ENCODE results near the gene PRPF6. TPM values are rescaled to one million over a fixed set of nuclear protein-coding genes. Genes with fewer than 3 reads are reported as not detected.

The PRPF6 gene
- total RNA-seq, 1 donor from 2014 or later: 74.7 TPM

DNA sequence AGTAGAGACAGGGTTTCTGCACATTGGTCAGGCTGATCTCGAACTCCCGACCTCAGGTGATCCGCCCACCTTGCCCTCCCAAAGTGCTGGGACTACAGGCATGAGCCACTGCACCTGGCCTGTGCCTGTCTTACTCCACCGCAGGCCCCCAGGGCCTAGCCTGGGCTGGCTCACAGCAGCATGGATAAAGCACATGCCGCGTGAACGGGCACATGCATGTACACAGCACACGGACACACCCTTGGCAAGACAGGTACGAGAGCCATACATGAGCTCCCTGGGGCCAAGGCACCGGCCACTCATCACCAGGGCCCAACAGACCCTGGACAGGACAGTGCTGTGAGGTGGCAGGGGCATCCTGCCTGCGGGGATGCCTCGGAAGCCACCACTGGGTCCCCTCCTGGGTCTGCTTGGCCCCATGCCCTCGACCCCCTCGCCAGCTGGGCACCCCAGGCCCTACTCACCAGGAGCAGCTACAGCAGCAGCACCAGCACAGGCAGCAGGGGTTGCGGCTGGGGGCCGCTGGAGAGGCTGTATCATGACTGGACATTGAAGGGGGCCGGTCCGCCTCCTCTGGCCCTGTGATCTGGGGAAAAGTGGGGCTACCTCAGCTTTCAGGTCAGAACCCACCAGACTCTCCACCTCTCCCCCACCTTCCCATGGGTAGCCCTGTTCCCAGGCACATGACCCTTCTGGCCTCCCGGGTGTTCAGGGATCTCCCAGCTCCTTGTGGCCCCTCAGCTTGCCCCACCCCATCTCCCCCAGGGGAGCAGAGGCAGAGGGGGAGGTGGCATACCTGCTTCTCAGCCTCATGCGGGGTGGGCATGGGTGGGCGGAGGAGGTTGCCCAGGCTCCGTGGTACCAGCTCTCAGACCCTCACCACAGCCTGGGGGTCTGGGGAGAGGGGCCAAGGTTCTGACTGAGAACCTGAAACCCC lies 95.4 kb downstream of the PRPF6 start:
- no peak for DNase-seq (ENCODE audit: low spot score)

DNA sequence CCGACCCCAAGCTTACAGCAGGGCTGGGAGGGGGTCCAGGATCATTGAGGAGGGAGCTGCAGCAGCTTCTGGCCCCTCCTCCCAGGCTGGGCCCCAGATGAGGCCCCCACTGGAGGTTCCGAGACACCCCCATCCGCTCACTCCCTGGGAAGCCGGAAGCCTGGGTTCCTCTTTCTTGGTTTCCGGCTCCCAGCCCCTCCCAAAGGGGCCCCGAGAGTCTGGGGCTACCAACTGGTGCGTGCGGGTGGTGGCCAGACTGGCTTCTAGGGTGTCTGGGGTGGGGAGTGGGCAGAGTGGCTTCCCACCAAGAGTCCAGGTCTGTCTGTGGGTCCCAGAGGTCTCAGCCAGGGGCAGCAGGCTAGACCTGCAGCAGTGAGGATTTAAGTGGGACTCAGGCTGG lies 96.2 kb downstream of the PRPF6 start:
- DNase-seq (ENCODE audit: low spot score): no peak

DNA sequence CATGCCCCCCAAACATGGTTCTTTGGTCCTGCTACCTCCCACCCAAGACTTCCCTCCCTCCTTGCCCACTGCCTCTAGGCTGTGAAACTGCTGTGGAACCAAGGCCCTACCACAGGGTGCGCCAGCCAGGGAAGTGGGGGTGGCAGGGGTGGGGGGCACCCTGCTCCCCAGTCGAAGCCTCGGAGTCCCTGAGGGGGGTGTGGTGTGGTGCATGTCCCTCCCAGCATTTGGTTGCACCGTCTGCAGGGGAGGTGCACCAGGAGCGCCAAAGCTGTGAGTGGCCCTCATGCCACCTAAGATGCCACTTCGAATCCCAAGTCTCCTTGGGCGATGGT lies 96.6 kb downstream of the PRPF6 start:
- DNase-seq (ENCODE audit: low spot score): no peak

DNA sequence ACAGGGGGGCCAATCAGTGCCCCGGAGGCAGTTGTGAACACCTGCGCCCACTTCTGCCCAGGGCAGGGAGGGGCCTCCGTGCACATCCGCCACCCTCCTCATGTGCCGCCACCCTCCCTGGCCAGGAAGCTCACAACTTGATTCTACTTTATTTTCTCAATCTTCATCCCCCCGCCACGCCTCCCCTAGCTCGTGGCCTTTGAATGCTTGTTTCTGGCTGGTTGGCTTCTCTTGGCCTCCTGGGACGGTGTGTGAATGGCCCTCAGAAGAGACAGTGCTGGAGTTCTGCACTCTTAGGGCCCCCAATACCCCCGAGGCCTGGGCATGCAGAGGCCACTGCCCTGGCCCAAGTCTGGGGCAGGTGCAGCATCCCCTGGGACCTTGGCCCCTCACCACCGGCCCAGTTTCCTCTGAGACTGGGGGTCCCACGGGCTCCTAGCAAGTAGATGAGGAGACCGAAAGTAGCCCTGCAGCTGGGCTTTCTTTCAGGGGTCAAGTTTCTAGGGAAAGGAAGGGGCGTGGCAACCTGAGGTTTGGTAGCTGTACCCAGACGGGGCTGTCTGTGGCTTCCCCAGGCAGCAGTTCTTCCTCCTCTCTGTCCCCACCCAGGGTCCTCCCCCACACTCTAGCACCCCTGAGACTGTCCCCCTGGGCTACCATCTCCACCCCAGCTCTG lies 97.1 kb downstream of the PRPF6 start:
- no peak for DNase-seq (ENCODE audit: low spot score)

DNA sequence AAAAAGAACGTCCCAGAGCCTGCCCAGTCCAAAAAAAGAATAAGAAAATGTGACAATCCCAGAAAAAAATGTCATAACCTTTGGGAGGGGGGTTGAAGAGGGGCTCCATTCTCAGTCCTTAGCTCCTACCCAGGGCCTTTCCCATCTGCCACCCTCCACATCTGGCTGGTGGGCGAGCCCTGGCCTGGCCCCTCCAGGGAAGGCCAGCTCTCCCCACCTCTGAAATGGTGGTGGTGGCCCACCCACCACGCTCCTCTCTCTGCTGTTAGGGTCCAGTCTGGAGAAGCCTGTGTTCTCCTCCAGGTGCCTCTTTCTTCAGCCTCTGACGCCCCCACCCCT lies 98.0 kb downstream of the PRPF6 start:
- DNase-seq (ENCODE audit: low spot score): no peak

DNA sequence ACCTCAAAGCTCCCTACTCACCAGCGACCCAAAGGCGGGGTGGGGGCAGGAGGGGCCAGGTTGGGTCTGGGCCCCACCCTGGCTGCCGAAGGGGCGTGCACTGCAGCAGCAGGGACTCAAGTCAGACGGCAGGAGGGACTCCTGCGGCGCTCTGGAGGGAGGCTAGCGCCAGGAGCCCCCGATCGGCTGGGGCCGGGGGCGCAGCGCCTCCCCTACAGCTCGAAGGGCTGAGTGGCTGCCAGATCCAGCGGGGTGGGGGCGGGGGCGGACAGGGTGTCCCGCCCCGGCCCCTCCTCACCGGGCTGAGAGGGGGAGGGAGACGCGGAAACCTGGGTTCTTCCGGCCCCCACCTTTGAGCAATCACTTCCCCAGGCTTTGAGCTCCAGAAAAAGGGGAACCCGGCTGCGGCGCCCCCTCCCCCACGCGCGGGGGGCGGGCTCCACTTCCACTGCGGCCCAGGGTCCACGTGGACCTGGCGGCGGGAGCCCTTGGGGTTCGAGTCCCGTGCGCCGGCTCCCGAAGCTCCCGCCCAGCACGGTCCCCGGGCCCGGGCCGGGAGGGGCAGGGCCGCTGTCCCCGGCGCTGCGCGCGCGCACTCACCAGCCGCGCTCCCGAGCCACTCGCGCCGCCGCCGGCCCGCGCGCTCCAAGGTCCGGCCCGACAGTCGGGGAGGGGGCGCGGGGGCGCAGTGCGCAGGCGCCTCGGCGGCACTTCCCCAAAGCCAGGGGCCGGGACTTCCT lies 98.5 kb downstream of the PRPF6 start, which contains the start of gene RGS19:
Gene RGS19, minus strand, starts transcription at position 246 of the 740 bp plus-strand sequence. CDS start 2,632 bp downstream, outside the sequence.
- DNase-seq (ENCODE audit: low spot score): peak; percentile 75

DNA sequence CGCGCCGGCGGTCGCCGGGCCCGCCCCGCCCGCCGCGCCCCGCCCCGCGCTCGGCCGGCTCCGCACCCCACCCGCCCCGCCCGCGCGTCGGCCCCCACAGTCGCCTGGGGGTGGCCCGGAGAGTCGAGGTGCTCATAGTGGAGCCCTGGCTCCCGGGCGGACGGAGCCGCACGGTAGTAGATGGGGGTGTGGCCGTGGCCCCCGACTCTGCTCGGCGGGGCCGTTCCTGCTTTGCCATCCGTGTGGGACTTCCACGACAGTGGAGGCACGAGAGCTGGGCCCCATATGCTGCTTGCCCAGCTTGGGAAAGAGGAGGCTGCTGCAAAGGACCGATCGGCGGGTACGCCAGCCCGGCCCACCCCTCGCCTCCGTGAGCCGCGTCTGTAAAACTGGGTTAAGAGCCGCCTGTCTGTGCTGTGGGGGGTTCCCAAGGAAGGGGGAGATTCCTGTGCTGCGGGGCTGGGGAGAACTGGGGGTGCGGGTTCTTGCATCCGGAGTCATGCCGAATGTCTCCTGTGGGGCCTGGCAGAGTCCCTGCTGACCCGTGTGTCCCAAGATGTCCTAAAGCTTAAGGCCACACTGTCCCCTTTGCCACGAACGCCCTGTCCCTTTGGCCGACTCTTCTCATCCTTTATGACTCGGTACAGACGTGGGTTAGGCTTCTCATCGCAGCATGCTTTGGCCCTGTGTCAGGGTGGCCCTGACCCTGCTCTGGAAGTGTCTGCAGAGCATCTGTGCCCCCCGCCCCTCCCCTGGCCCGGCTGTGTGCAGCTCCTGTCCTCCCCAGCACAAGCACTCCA lies 99.3 kb downstream of the PRPF6 start, which contains the start of gene OPRL1:
Gene OPRL1, plus strand, starts transcription at position 70 of the 800 bp plus-strand sequence. CDS start 12,639 bp downstream, outside the sequence.
- no peak for DNase-seq (ENCODE audit: low spot score)

DNA sequence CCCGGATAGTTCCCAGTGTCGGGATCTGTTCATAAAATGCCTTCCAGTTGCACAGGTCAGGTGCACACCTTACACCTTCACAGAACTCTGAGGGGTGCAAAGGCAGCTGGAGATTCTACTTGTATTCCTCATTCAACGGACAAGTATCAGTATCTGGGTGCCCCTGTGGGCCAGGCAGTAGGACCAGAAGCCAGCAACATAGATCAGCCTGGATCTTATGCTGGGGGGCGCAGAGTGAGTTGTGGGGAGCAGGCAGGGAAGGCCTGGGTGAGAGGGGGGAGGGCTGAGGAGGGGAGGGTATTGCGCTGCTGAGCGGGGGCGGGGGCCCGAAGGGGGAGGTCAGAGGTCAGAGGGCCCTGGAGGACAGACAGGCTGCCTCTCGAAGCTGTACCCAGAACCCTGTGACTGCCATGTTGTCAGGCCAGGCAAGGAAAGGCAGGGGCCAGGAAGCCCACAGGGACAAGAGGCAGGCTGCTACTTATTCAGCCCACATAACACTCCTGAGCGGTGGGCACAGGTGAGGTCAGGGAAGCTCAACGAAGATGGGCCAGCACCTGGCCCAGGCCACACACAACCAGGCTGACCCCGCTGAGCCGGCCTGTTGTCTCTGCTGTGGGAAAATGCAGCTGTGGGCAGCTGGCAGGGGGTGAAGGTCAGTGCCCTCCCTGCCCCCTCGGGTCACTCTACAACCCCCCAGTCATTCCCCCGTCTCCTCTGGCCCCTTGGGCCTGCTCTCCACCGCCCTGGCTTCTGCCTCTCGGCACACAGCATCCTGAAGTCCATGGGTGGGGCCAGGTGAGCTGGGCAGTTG lies 100.1 kb downstream of the PRPF6 start:
- DNase-seq (ENCODE audit: low spot score): no peak

DNA sequence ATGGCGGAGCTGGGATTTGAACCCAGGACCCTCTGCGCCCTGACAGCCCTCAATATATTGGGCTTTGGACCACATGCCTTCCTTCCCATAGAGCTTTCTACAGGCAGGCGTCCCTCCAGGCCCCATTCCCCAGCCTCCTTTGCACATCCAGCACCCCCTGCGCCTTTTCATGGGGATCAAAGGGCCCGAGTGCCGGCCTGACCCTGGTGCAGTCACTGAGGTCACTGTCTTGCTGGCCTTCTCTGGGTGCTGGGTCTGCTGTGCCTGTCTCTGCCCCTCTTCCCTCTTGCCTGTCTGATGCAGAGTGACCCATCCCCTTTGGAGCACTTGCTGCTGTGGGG lies 100.7 kb downstream of the PRPF6 start:
- DNase-seq (ENCODE audit: low spot score): no peak

DNA sequence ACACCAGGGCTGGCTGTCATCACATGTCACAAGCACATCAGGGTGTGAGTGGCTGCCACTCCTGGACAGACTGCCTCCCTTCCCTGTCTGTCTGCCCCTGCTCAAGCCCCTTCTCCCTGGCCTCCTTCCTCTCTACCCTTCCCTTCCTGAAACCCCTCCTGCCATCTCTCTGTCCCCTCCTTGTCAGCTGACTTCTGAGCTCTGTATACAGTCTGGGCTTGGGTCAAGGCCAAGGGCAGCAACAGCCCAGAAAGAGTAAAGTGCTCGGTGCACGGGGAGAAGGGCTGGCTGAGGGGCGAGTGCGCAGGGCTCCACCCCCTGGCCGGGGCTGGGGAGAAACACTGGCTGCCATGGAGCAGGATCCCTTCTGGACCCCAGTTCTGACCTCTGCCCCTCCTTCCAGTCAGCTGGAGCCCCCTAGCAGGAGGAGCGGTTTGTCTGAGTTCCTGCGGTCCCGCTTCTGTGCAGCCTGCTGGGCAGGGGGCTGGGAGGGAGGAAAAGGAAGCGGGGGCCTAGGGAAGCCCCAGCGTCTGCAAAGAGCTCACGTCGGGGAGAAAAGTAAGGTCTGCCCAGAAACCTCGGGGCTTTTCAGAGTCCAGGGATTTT lies 101.3 kb downstream of the PRPF6 start:
- DNase-seq (ENCODE audit: low spot score): no peak

Other genes starting within 250 kb of the PRPF6 start
- gene LIME1, start 244.5 kb upstream of the PRPF6 start, total RNA-seq: 14.8 TPM
- gene SLC2A4RG, start 241.4 kb upstream of the PRPF6 start, total RNA-seq: 93.6 TPM
- 9.0 TPM for gene ZBTB46, start 149.9 kb upstream of the PRPF6 start, total RNA-seq
- gene ABHD16B, start 119.6 kb upstream of the PRPF6 start, total RNA-seq: not detected
- 72.3 TPM for gene TPD52L2, start 115.9 kb upstream of the PRPF6 start, total RNA-seq
- gene DNAJC5, start 86.0 kb upstream of the PRPF6 start, total RNA-seq: 53.0 TPM
- 42.4 TPM for gene UCKL1, start 24.7 kb upstream of the PRPF6 start, total RNA-seq
- gene ZNF512B, start 11.2 kb upstream of the PRPF6 start, total RNA-seq: 26.1 TPM
- gene SAMD10, start 1.5 kb upstream of the PRPF6 start, total RNA-seq: 12.7 TPM
- gene C20orf204, start 55.0 kb downstream of the PRPF6 start, total RNA-seq: 1.7 TPM
- 30.1 TPM for gene SOX18, start 68.5 kb downstream of the PRPF6 start, total RNA-seq
- gene TCEA2, start 82.1 kb downstream of the PRPF6 start, total RNA-seq: 64.2 TPM
- gene RGS19, start 98.4 kb downstream of the PRPF6 start, total RNA-seq: 18.2 TPM
- 1.7 TPM for gene OPRL1, start 99.0 kb downstream of the PRPF6 start, total RNA-seq
- gene LKAAEAR1, start 103.3 kb downstream of the PRPF6 start, total RNA-seq: not detected
- gene NPBWR2, start 126.4 kb downstream of the PRPF6 start, total RNA-seq: not detected
- gene MYT1, start 183.3 kb downstream of the PRPF6 start, total RNA-seq: 0.17 TPM

All from mucosa of gallbladder (tissue), 1 donor.